ENCODE data around the gene COLQ.
A peak's percentile ranks its signal among the peaks of the same experiment; 100 is the strongest.

COLQ gene

GRCh38 chr3:15454965-15455364 is 66.5 kb downstream of the COLQ start:
- DNase-seq (ENCODE audit: low spot score), result no peak

GRCh38 chr3:15453991-15454625 is 67.4 kb downstream of the COLQ start:
- no peak for DNase-seq (ENCODE audit: low spot score)

- no peak for DNase-seq (ENCODE audit: low spot score)
Observed at GRCh38 chr3:15453501-15453900, 68.0 kb downstream of the COLQ start.

- no peak for DNase-seq (ENCODE audit: low spot score)
Observed at GRCh38 chr3:15452961-15453360, 68.5 kb downstream of the COLQ start.

- no peak for DNase-seq (ENCODE audit: low spot score)
Observed at GRCh38 chr3:15452156-15452555, 69.3 kb downstream of the COLQ start.

- DNase-seq (ENCODE audit: low spot score), result no peak
Observed at GRCh38 chr3:15451216-15452113, 70.0 kb downstream of the COLQ start.

GRCh38 chr3:15450438-15451215 is 70.9 kb downstream of the COLQ start:
- DNase-seq (ENCODE audit: low spot score), result no peak

- DNase-seq (ENCODE audit: low spot score), result no peak
Observed at GRCh38 chr3:15449489-15450224, 71.8 kb downstream of the COLQ start.

GRCh38 chr3:15443826-15444524 is 77.5 kb downstream of the COLQ start:
- no peak for DNase-seq (ENCODE audit: low spot score)

- no peak for DNase-seq (ENCODE audit: low spot score)
Observed at GRCh38 chr3:15440891-15441290, 80.6 kb downstream of the COLQ start.

- DNase-seq (ENCODE audit: low spot score), result no peak
Observed at GRCh38 chr3:15439476-15439875, 82.0 kb downstream of the COLQ start.

- DNase-seq (ENCODE audit: low spot score), result peak; percentile 51
Observed at GRCh38 chr3:15438983-15439382, 82.5 kb downstream of the COLQ start.

GRCh38 chr3:15436246-15436645 is 85.3 kb downstream of the COLQ start:
- no peak for DNase-seq (ENCODE audit: low spot score)

- no peak for DNase-seq (ENCODE audit: low spot score)
Observed at GRCh38 chr3:15434756-15435155, 86.8 kb downstream of the COLQ start.

GRCh38 chr3:15433531-15433930 is 88.0 kb downstream of the COLQ start:
- DNase-seq (ENCODE audit: low spot score), result no peak

- DNase-seq (ENCODE audit: low spot score), result no peak
Observed at GRCh38 chr3:15431256-15431837, 90.2 kb downstream of the COLQ start.

GRCh38 chr3:15430624-15431023 is 90.9 kb downstream of the COLQ start:
- no peak for DNase-seq (ENCODE audit: low spot score)

GRCh38 chr3:15429080-15429479 is 92.4 kb downstream of the COLQ start:
- no peak for DNase-seq (ENCODE audit: low spot score)

- DNase-seq (ENCODE audit: low spot score), result peak; percentile 61
Observed at GRCh38 chr3:15428539-15428938, 93.0 kb downstream of the COLQ start.

GRCh38 chr3:15427981-15428380 is 93.5 kb downstream of the COLQ start:
- peak; percentile 8 for DNase-seq (ENCODE audit: low spot score)

Measured in AG08395 (cell line).